Large intestine (tissue), 3 donors: ENCODE results near the gene PIK3R2. TPM values are rescaled to one million over a fixed set of nuclear protein-coding genes. Genes with fewer than 3 reads are reported as not detected.

ENCODE experiments used
- DNase-seq, 2 donors: peaks; one replicate each; pipeline versions ENCODE4 v3.0.0 to v3.0.0-alpha.2; 2013
- H3K27ac ChIP-seq: one replicate; pipeline ENCODE4 v1.5.1; 2013; ENCODE audit warnings: low read length
- H3K27me3 ChIP-seq: 2 replicates; pipeline ENCODE4 v1.6.1; 2013; ENCODE audit warnings: low read length; ENCODE audit not compliant: control insufficient read depth, insufficient read depth
- H3K36me3 ChIP-seq: 2 replicates; pipeline ENCODE4 v1.6.1; 2013; ENCODE audit warnings: low read length; ENCODE audit not compliant: control insufficient read depth, insufficient read depth
- H3K4me1 ChIP-seq: one replicate; pipeline ENCODE4 v1.6.1; 2013; ENCODE audit warnings: low read length; ENCODE audit not compliant: control insufficient read depth, insufficient read depth
- H3K4me3 ChIP-seq: one replicate; pipeline ENCODE4 v1.5.1; 2013; ENCODE audit warnings: low read length
- H3K9me3 ChIP-seq: one replicate; pipeline ENCODE4 v1.6.1; 2013; ENCODE audit warnings: mild to moderate bottlenecking, low read depth, low read length, moderate library complexity; ENCODE audit not compliant: control insufficient read depth
- WGBS: methylation state at CpG from one replicate; pipeline ENCODE4 v1.1.5; 2013; ENCODE audit warnings: low lambda C conversion rate; ENCODE audit not compliant: insufficient coverage; 5-methylcytosine and 5-hydroxymethylcytosine counted together
- polyA plus RNA-seq: library from polyadenylated mRNA; unstranded; fragments of 120-200 nt; gene quantifications from one replicate; pipeline ENCODE4 v1.2.1, GENCODE V29; 2013

Gene PIK3R2
- polyA plus RNA-seq, 1 donor = 67.7 TPM

DNA sequence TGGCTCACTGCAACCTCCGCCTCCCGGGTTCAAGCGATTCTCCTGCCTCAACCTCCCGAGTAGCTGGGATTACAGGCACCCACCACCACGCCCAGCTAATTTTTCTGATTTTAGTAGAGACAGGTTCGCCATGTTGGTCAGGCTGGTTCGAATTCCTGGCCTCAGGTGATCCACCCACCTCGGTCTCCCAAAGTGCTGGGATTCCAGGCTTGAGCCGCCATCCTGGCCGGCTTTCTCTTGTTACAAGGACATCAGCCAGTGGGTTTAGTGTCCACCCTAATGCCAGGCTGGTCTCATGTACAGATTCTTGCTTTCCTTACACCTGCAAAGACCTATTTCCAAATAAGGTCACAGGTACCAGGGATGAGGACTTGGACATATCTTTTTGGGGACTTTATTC, 6.8 kb downstream of the PIK3R2 start:
- no peaks in the 10 kb centered on the region for H3K27me3 ChIP-seq
- no peak for DNase-seq
- peaks cover 35% of the 10 kb centered on the region for H3K4me1 ChIP-seq
- peaks cover 63% of the 10 kb centered on the region for H3K36me3 ChIP-seq
- no peak overlapping the region for H3K27ac ChIP-seq
- no CpG with 5 or more reads among the region's 10 CpGs for WGBS
- peaks cover 2% of the 10 kb centered on the region for H3K9me3 ChIP-seq
- no peak overlapping the region for H3K4me3 ChIP-seq

GRCh38 chr19:18160493-18160970, 7.6 kb downstream of the PIK3R2 start:
- no CpG with 5 or more reads among the region's 13 CpGs for WGBS
- H3K27ac ChIP-seq = no peak overlapping the region
- H3K4me3 ChIP-seq = no peak overlapping the region
- H3K27me3 ChIP-seq = no peaks in the 10 kb centered on the region
- H3K4me1 ChIP-seq = peaks cover 30% of the 10 kb centered on the region
- no peak for DNase-seq
- no peaks in the 10 kb centered on the region for H3K9me3 ChIP-seq
- peaks cover 62% of the 10 kb centered on the region for H3K36me3 ChIP-seq

DNA sequence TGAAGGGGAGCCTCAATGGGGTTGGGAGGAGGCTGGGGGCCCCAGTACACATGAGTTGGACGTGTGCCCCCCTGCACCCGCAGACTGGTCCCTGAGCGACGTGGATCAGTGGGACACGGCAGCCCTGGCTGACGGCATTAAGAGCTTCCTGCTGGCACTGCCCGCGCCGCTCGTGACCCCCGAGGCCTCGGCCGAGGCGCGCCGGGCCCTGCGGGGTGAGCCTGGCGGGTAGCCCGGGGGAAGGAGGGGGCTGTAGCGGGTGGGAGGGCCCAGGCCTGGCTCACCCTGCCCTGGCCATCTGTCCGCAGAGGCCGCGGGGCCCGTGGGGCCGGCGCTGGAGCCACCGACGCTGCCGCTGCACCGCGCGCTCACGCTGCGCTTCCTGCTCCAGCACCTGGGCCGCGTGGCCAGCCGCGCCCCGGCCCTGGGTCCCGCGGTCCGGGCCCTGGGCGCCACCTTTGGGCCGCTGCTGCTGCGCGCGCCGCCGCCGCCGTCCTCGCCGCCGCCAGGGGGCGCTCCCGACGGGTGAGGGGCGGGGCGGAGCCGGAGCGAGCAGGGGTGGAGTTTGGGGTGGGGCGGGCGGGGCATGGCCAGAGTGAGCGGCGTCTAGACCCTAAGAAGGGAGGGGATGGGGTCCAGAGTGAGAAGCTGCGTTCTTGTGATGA, 8.1 kb downstream of the PIK3R2 start:
- Histone ChIP-seq H3K4me1 (peaks cover 26% of the 10 kb centered on the region), H3K9me3 (no peaks in the 10 kb centered on the region), H3K27me3 (no peaks in the 10 kb centered on the region), H3K36me3 (peaks cover 64% of the 10 kb centered on the region), H3K4me3 (no peak overlapping the region), H3K27ac (no peak overlapping the region)
- DNase-seq = peak; percentile 64 to 79
- WGBS = no CpG with 5 or more reads among the region's 66 CpGs

DNA sequence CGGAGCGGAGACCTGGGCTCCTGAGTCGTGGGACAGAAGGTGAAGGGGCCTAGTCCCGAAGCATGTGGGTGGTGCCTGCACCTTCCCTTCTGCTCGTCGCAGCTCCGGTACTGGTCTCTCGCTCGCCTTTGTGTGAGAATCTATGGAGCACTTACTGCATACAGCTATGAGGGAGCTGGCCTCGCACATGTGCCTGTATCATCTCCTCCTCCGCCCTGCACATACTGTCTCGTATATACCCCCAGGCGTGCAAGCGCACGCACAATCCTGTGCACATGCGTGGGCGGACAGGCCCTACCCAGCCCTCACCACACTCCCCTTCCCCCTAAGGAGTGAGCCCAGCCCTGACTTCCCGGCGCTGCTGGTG, 8.7 kb downstream of the PIK3R2 start:
- WGBS = no CpG with 5 or more reads among the region's 19 CpGs
- DNase-seq = no peak
- Histone ChIP-seq H3K4me1 (peaks cover 21% of the 10 kb centered on the region), H3K4me3 (no peak overlapping the region), H3K36me3 (peaks cover 64% of the 10 kb centered on the region), H3K27ac (no peak overlapping the region), H3K9me3 (no peaks in the 10 kb centered on the region), H3K27me3 (no peaks in the 10 kb centered on the region)

- Histone ChIP-seq H3K27me3 (no peaks in the 10 kb centered on the region), H3K36me3 (peaks cover 80% of the 10 kb centered on the region), H3K4me3 (no peak overlapping the region), H3K27ac (no peak overlapping the region), H3K9me3 (peaks cover 5% of the 10 kb centered on the region), H3K4me1 (peaks cover 9% of the 10 kb centered on the region)
- DNase-seq = no peak
- no CpG with 5 or more reads among the region's 7 CpGs for WGBS
Observed at GRCh38 chr19:18164072-18164471, 11.1 kb downstream of the PIK3R2 start.

DNA sequence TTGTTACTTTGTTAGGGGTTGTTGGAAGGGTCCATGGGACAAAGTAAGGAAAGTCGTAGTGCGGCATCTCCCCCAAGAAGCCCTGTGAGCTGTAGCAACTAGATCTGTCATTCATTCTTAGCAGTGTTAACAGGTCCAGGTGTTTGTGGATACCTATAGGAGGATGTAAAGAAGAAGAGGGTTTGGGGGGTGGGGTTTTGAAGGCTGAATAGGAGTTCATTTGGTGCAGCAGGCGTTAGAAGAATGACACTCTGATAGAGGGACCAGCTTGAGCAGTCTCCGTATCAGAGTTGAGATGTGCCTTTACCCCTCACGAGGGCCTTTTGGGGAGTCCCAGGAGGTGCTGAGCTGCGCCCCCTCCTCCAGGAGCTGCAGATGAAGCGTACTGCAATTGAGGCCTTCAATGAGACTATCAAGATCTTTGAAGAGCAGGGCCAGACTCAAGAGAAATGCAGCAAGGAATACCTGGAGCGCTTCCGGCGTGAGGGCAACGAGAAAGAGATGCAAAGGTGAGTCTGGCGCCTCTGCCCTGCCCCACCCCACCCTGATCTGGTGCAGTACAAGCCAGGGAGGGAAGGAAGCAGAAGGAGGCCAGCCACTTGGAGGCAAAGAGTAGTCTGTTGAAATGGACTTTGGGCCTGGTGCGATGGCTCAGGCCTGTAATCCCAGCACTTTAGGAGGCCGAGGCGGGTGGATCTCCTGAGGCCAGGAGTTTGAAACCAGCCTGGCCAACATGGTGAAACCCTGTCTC, 13.0 kb downstream of the PIK3R2 start:
- WGBS = no CpG with 5 or more reads among the region's 15 CpGs
- DNase-seq = no peak
- Histone ChIP-seq H3K27me3 (no peaks in the 10 kb centered on the region), H3K4me1 (peaks cover 4% of the 10 kb centered on the region), H3K4me3 (no peak overlapping the region), H3K9me3 (peaks cover 5% of the 10 kb centered on the region), H3K36me3 (peaks cover 79% of the 10 kb centered on the region), H3K27ac (no peak overlapping the region)

- Histone ChIP-seq H3K4me3 (no peak overlapping the region), H3K27me3 (no peaks in the 10 kb centered on the region), H3K36me3 (peaks cover 79% of the 10 kb centered on the region), H3K9me3 (peaks cover 5% of the 10 kb centered on the region), H3K27ac (no peak overlapping the region), H3K4me1 (no peaks in the 10 kb centered on the region)
- no CpG with 5 or more reads among the region's 21 CpGs for WGBS
- no peak for DNase-seq
Observed at GRCh38 chr19:18167011-18167410, 14.0 kb downstream of the PIK3R2 start.

DNA sequence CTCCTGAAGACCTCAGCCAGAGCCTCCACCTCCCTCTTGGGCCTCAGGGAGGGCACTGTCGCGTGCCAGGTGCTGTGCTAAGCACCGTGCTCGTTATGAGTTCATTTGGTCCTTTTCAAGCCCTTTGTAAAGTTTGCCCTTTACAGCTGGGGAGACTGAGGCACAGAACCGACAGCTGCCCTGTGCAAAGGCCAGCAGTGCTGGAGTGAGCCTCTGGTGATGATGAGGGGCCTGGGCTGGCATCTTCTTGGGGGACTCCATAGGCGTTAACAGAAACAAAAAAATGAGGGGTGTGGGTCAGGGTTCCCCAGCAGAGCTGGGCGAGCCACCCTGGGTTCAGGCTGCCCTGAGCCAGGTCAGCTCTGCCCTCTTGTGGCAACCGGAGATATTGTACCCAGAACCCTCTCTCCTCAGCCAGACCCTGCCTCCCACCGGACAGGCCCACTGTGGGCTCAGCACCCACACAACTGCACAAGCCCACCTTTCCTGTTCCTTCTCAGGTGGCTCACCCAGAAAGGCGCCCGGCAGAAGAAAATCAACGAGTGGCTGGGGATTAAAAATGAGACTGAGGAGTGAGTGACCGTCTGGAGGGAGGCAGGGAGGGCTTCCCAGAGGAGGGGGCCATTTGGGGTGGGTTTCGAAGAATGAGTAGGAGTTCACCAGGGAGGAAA, 15.1 kb downstream of the PIK3R2 start:
- H3K9me3 ChIP-seq = peaks cover 5% of the 10 kb centered on the region
- peaks cover 68% of the 10 kb centered on the region for H3K36me3 ChIP-seq
- WGBS = no CpG with 5 or more reads among the region's 14 CpGs
- H3K4me3 ChIP-seq = no peak overlapping the region
- H3K27ac ChIP-seq = no peak overlapping the region
- no peaks in the 10 kb centered on the region for H3K27me3 ChIP-seq
- H3K4me1 ChIP-seq = peaks cover 4% of the 10 kb centered on the region
- DNase-seq = no peak

DNA sequence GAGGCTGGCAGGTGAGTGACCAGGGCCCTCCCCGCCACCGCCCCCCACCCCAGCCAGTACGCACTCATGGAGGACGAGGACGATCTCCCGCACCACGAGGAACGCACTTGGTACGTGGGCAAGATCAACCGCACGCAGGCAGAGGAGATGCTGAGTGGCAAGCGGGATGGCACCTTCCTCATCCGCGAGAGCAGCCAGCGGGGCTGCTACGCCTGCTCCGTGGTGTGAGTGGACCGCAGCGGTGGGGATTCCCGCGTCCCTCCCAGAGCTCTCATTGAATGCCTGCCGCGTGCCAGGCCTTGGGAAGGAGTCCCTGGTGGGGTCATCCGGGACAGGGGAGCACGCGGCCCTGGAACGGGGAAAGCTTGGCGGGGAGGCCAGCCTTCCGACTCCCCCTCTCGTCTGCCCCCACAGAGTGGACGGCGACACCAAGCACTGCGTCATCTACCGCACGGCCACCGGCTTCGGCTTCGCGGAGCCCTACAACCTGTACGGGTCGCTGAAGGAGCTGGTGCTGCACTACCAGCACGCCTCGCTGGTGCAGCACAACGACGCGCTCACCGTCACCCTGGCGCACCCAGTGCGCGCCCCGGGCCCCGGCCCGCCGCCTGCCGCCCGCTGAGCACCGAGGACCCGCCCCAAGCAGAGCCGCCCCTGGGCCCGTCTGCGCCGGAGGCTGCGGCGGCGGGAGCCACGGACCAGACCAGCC, 15.9 kb downstream of the PIK3R2 start:
- WGBS = no CpG with 5 or more reads among the region's 66 CpGs
- H3K27ac ChIP-seq = no peak overlapping the region
- no peak overlapping the region for H3K4me3 ChIP-seq
- peaks cover 5% of the 10 kb centered on the region for H3K9me3 ChIP-seq
- peaks cover 62% of the 10 kb centered on the region for H3K36me3 ChIP-seq
- no peak for DNase-seq
- peaks cover 8% of the 10 kb centered on the region for H3K4me1 ChIP-seq
- H3K27me3 ChIP-seq = no peaks in the 10 kb centered on the region

GRCh38 chr19:18170714-18171255, 17.8 kb downstream of the PIK3R2 start:
- Histone ChIP-seq H3K27me3 (peaks cover 4% of the 10 kb centered on the region), H3K36me3 (peaks cover 57% of the 10 kb centered on the region), H3K27ac (peak overlapping the region; percentile 13), H3K9me3 (peaks cover 5% of the 10 kb centered on the region), H3K4me1 (peaks cover 23% of the 10 kb centered on the region), H3K4me3 (no peak overlapping the region)
- WGBS = no CpG with 5 or more reads among the region's 16 CpGs
- no peak for DNase-seq
